IMR-90 (cell line): ENCODE measurements around the gene MICAL2. TPM values are rescaled to one million over a fixed set of nuclear protein-coding genes. Genes with fewer than 3 reads are reported as not detected.

Experiments used
- ATAC-seq: fragments of 200-7000 bp; cut with Tn5 transposase; 2 replicates; pipeline ENCODE4 v1.9.1; 2020; ENCODE audit warnings: low read depth, mild to moderate bottlenecking, moderate library complexity
- BruUV-seq: library from RNA; stranded (reverse); fragments of 400-500 nt; replicated peaks from 2 replicates; lab custom pipeline; 2021; lab: Mats Ljungman, UMichigan
- CTCF ChIA-PET: fragments of 300-600 bp; formaldehyde crosslinking; extraction: SDS; loops from one replicate; lab custom pipeline; 2021; ENCODE audit warnings: antibody characterized with exemption; lab: Yijun Ruan, JAX
- POLR2A ChIA-PET: fragments of 300-600 bp; sonication (Branson Sonifier 250); formaldehyde crosslinking; loops from one replicate; lab custom pipeline; 2022; ENCODE audit warnings: antibody characterized with exemption; ENCODE audit not compliant: unreplicated experiment; lab: Charles Lee
- DNase-seq: peaks from one replicate; pipeline ENCODE4 v3.0.0; 2013
- H2AFZ ChIP-seq: replicated peaks from 2 replicates; pipeline ENCODE3; 2013; ENCODE audit warnings: low read length, mild to moderate bottlenecking; ENCODE audit not compliant: poor library complexity
- H2AK5ac ChIP-seq: 2 replicates; pipeline ENCODE4 v1.6.1; 2013; ENCODE audit warnings: low read depth, low read length, inconsistent platforms
- H2AK9ac ChIP-seq: replicated peaks from 2 replicates; pipeline ENCODE3; 2013; ENCODE audit warnings: mild to moderate bottlenecking, low read depth, low read length, moderate library complexity; ENCODE audit not compliant: poor library complexity
- H2BK120ac ChIP-seq: 2 replicates; pipeline ENCODE4 v1.6.1; 2013; ENCODE audit warnings: low read depth, low read length, inconsistent platforms
- H2BK15ac ChIP-seq: 3 replicates; pipeline ENCODE4 v1.6.1; 2013; ENCODE audit warnings: low read depth, low read length, inconsistent platforms
- H2BK20ac ChIP-seq: 2 replicates; pipeline ENCODE4 v1.6.1; 2013; ENCODE audit warnings: low read depth, mild to moderate bottlenecking, inconsistent platforms, low read length, moderate library complexity
- H2BK5ac ChIP-seq: 2 replicates; pipeline ENCODE4 v1.6.1; 2013; ENCODE audit warnings: mild to moderate bottlenecking, low read depth, low read length, inconsistent platforms; ENCODE audit not compliant: poor library complexity, severe bottlenecking
- H3K14ac ChIP-seq: replicated peaks from 2 replicates; pipeline ENCODE4 v1.6.1; 2013; ENCODE audit warnings: low read depth, low read length, inconsistent platforms
- H3K18ac ChIP-seq: 2 replicates; pipeline ENCODE4 v1.6.1; 2013; ENCODE audit warnings: low read depth, low read length, control low read depth
- H3K23ac ChIP-seq: 2 replicates; pipeline ENCODE4 v1.6.1; 2013; ENCODE audit warnings: low read depth, low read length, inconsistent platforms
- H3K27ac ChIP-seq: 2 replicates; pipeline ENCODE4 v1.5.1; 2013; ENCODE audit warnings: mild to moderate bottlenecking, control low read depth, low read length; ENCODE audit not compliant: insufficient read depth
- H3K27me3 ChIP-seq: 2 replicates; pipeline ENCODE4 v1.6.1; 2013; ENCODE audit warnings: low read length; ENCODE audit not compliant: control insufficient read depth, insufficient read depth
- H3K36me3 ChIP-seq: 2 replicates; pipeline ENCODE4 v1.6.1; 2013; ENCODE audit warnings: low read length, mixed read lengths; ENCODE audit not compliant: control insufficient read depth, insufficient read depth
- H3K4ac ChIP-seq: 2 replicates; pipeline ENCODE4 v1.6.1; 2013; ENCODE audit warnings: low read depth, low read length, inconsistent platforms
- H3K4me1 ChIP-seq: 2 replicates; pipeline ENCODE4 v1.6.1; 2013; ENCODE audit warnings: low read length, mixed read lengths; ENCODE audit not compliant: control insufficient read depth, insufficient read depth
- H3K4me2 ChIP-seq: 2 replicates; pipeline ENCODE4 v1.6.1; 2013; ENCODE audit warnings: low read depth, mild to moderate bottlenecking, control low read depth, low read length, moderate library complexity
- H3K4me3 ChIP-seq: 2 replicates; pipeline ENCODE4 v1.5.1; 2013; ENCODE audit warnings: low read depth, mild to moderate bottlenecking, control low read depth, low read length, moderate library complexity; ENCODE audit not compliant: insufficient read depth
- H3K56ac ChIP-seq: 2 replicates; pipeline ENCODE4 v1.6.1; 2013; ENCODE audit warnings: low read length, inconsistent platforms; ENCODE audit not compliant: insufficient read depth; ENCODE audit errors: extremely low read depth
- H3K79me1 ChIP-seq, 2 experiments: 2 replicates each; pipeline ENCODE4 v1.6.1; 2013; ENCODE audit warnings: low read length in 2 of 2, inconsistent platforms in 1 of 2, low read depth in 1 of 2
- H3K9ac ChIP-seq: 2 replicates; pipeline ENCODE4 v1.6.1; 2013; ENCODE audit warnings: low read depth, low read length, control low read depth
- H3K9me1 ChIP-seq: 2 replicates; pipeline ENCODE4 v1.6.1; 2013; ENCODE audit warnings: low read length, inconsistent platforms; ENCODE audit not compliant: insufficient read depth
- H3K9me3 ChIP-seq: 2 replicates; pipeline ENCODE4 v1.6.1; 2013; ENCODE audit warnings: low read length; ENCODE audit not compliant: control insufficient read depth, insufficient read depth
- H4K20me1 ChIP-seq: 2 replicates; pipeline ENCODE4 v1.6.1; 2013; ENCODE audit warnings: low read length, inconsistent platforms; ENCODE audit not compliant: insufficient read depth
- H4K5ac ChIP-seq: 2 replicates; pipeline ENCODE4 v1.6.1; 2013; ENCODE audit warnings: mild to moderate bottlenecking, low read depth, low read length, control low read depth
- H4K8ac ChIP-seq, 2 experiments: 2 replicates each; pipeline ENCODE4 v1.6.1; 2013; ENCODE audit warnings: low read depth in 2 of 2, low read length in 2 of 2, control low read depth in 1 of 2, inconsistent platforms in 1 of 2
- H4K91ac ChIP-seq: 2 replicates; pipeline ENCODE4 v1.6.1; 2013; ENCODE audit warnings: low read depth, low read length, inconsistent platforms; ENCODE audit not compliant: insufficient read depth
- BHLHE40 ChIP-seq: fragments of 150-350 bp; IDR thresholded peaks from 2 replicates; pipeline ENCODE4 v1.6.1; 2016; ENCODE audit warnings: mild to moderate bottlenecking, low read depth, low read length
- CEBPB ChIP-seq: IDR thresholded peaks from 2 replicates; pipeline ENCODE4 v1.6.1; 2012; ENCODE audit warnings: low read depth, low read length, improper control_type of control experiment
- CHD1 ChIP-seq: IDR thresholded peaks from 2 replicates; pipeline ENCODE4 v1.6.1; 2012; ENCODE audit warnings: low read depth, low read length, improper control_type of control experiment
- MXI1 ChIP-seq: IDR thresholded peaks from 2 replicates; pipeline ENCODE4 v1.6.1; 2012; ENCODE audit warnings: low read depth, mild to moderate bottlenecking, low read length, moderate library complexity, borderline replicate concordance
- NFE2L2 ChIP-seq: fragments of 150-350 bp; IDR thresholded peaks from 2 replicates; pipeline ENCODE4 v1.6.1; 2016; ENCODE audit warnings: low read depth, mild to moderate bottlenecking, low read length
- POLR2A ChIP-seq: IDR thresholded peaks from 2 replicates; pipeline ENCODE4 v1.6.1; 2012; ENCODE audit warnings: mild to moderate bottlenecking, low read depth, low read length
- RAD21 ChIP-seq: IDR thresholded peaks from 2 replicates; pipeline ENCODE4 v1.6.1; 2012; ENCODE audit warnings: low read length, improper control_type of control experiment
- RCOR1 ChIP-seq: IDR thresholded peaks from 2 replicates; pipeline ENCODE4 v1.6.1; 2012; ENCODE audit warnings: mild to moderate bottlenecking, low read length, improper control_type of control experiment; ENCODE audit not compliant: insufficient replicate concordance
- SMC3 ChIP-seq: fragments of 150-350 bp; IDR thresholded peaks from 2 replicates; pipeline ENCODE4 v1.6.1; 2016; ENCODE audit warnings: low read depth, mild to moderate bottlenecking, antibody characterized with exemption, low read length, moderate library complexity
- WGBS, 2 experiments: methylation state at CpG; one replicate each; pipeline versions ENCODE4 v1.1.5 to v1.1.7; 2013; ENCODE audit warnings: missing lambda C conversion rate in 2 of 2; ENCODE audit not compliant: insufficient read length in 1 of 2; ENCODE audit errors: extremely low coverage in 2 of 2; 5-methylcytosine and 5-hydroxymethylcytosine counted together
- dilution Hi-C: fragments of 300-500 bp; cut with HindIII; formaldehyde crosslinking; loops from one replicate; pipeline ENCODE4 v1.14.3; 2018; ENCODE audit warnings: low sequenced_read_pairs; ENCODE audit not compliant: unreplicated experiment
- in situ Hi-C: fragments of 300-500 bp; cut with MboI; formaldehyde crosslinking; loops from 3 replicates; pipeline ENCODE4 v1.14.3; 2019; ENCODE audit warnings: low sequenced_read_pairs, inconsistent platforms, mixed read lengths
- intact Hi-C: fragments of 100-400 bp; cut with micrococcal nuclease; formaldehyde crosslinking; loops from 2 replicates; pipeline ENCODE4 v1.10.0; 2022
- polyA plus RNA-seq, 3 experiments: library from polyadenylated mRNA; depleted of rRNA; stranded (reverse); fragments of >200 nt; gene quantifications; 2 replicates each; pipeline ENCODE4 v1.2.3, GENCODE V29; 2012; ENCODE audit warnings: low replicate concordance in 1 of 3
- total RNA-seq: library from RNA; depleted of rRNA; stranded (reverse); fragments of >200 nt; gene quantifications from 2 replicates; pipeline ENCODE4 v1.2.3, GENCODE V29; 2012
- TF ChIP-seq, protein P1 (sequence below): fragments of 150-350 bp; IDR thresholded peaks from 2 replicates; pipeline ENCODE4 v1.6.1; 2017; ENCODE audit warnings: mild to moderate bottlenecking, antibody characterized with exemption, low read length, low read depth
- TF ChIP-seq, protein P2 (sequence below): conservative IDR thresholded peaks from 2 replicates; pipeline ENCODE4 v1.5.1; 2012; ENCODE audit warnings: mild to moderate bottlenecking, low read depth, low read length, improper control_type of control experiment
- TF ChIP-seq, protein P3 (sequence below): fragments of 150-350 bp; IDR thresholded peaks from 2 replicates; pipeline ENCODE4 v1.6.1; 2016; ENCODE audit warnings: low read depth, mild to moderate bottlenecking, low read length, moderate library complexity, borderline replicate concordance

The MICAL2 gene
- total and polyA plus RNA-seq, 2 of the 4 experiments (the other 2 are of a cell fraction), result 170 to 336 TPM

DNA sequence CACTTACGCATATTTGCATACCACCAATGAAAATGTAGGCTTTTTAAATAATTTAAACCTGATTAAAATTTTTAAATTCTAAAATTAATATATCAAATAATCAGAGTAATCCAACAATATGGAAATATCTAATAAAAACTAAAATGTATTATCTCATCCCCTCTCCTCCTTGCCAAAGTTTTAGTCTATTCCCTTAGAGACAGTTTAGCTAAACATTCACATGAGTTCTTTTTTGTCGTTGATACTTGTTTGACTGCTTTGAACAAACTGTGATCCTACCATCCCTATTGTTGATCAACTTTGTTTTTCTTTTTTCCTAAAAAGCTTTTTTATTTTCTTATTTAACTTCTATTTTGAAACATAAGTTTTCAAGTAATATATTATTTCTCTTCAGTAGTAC, 185.6 kb downstream of the MICAL2 start:
- no peak overlapping the region for H3K4me3 ChIP-seq

More for the DNA sequence above, 185.6 kb downstream of the MICAL2 start:
- no peak overlapping the region for H4K91ac ChIP-seq
- H3K4me1 ChIP-seq, result no peaks in the 10 kb centered on the region
- no peaks in the 10 kb centered on the region for H3K9me3 ChIP-seq
- H3K56ac ChIP-seq, result no peak overlapping the region
- H3K4ac ChIP-seq, result no peak overlapping the region
- intact Hi-C loops (no loop called here), in situ Hi-C loops (loop anchor here (25.0 kb wide), 1 partner anchor 1259 kb away; no protein-coding TSS in a partner anchor), dilution Hi-C loops (no loop called here)
- no peak overlapping the region for H3K9ac ChIP-seq
- no peak overlapping the region for H3K14ac ChIP-seq
- no peaks in the 10 kb centered on the region for H4K20me1 ChIP-seq
- H3K9me1 ChIP-seq, result no peaks in the 10 kb centered on the region
- H2AK9ac ChIP-seq, result no peak overlapping the region
- H2BK20ac ChIP-seq, result no peak overlapping the region
- no peak for ATAC-seq
- no peak overlapping the region for H2BK5ac ChIP-seq
- H3K23ac ChIP-seq, result no peak overlapping the region
- DNase-seq, result no peak
- H4K8ac ChIP-seq, result no peak overlapping the region
- H3K4me2 ChIP-seq, result no peak overlapping the region
- H3K18ac ChIP-seq, result no peak overlapping the region
- H2AK5ac ChIP-seq, result no peak overlapping the region
- no peak overlapping the region for H4K5ac ChIP-seq
- H2BK120ac ChIP-seq, result no peak overlapping the region
- H3K27me3 ChIP-seq, result no peaks in the 10 kb centered on the region
- no peak overlapping the region for H2AFZ ChIP-seq
- ChIA-PET POLR2A (no interaction called here), CTCF (no interaction called here)
- no peaks in the 10 kb centered on the region; a peak in 1 of 4 replicates for H3K79me1 ChIP-seq
- no peak overlapping the region for H3K27ac ChIP-seq
- H2BK15ac ChIP-seq, result no peak overlapping the region
- TF ChIP-seq, protein P1, sequence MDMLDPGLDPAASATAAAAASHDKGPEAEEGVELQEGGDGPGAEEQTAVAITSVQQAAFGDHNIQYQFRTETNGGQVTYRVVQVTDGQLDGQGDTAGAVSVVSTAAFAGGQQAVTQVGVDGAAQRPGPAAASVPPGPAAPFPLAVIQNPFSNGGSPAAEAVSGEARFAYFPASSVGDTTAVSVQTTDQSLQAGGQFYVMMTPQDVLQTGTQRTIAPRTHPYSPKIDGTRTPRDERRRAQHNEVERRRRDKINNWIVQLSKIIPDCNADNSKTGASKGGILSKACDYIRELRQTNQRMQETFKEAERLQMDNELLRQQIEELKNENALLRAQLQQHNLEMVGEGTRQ, result no peak
- TF ChIP-seq, protein P2, sequence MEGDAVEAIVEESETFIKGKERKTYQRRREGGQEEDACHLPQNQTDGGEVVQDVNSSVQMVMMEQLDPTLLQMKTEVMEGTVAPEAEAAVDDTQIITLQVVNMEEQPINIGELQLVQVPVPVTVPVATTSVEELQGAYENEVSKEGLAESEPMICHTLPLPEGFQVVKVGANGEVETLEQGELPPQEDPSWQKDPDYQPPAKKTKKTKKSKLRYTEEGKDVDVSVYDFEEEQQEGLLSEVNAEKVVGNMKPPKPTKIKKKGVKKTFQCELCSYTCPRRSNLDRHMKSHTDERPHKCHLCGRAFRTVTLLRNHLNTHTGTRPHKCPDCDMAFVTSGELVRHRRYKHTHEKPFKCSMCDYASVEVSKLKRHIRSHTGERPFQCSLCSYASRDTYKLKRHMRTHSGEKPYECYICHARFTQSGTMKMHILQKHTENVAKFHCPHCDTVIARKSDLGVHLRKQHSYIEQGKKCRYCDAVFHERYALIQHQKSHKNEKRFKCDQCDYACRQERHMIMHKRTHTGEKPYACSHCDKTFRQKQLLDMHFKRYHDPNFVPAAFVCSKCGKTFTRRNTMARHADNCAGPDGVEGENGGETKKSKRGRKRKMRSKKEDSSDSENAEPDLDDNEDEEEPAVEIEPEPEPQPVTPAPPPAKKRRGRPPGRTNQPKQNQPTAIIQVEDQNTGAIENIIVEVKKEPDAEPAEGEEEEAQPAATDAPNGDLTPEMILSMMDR, result no peak
- TF ChIP-seq NFE2L2 (no peak), RCOR1 (no peak), CEBPB (no peak), SMC3 (no peak), CHD1 (no peak), POLR2A (no peak), RAD21 (no peak), MXI1 (no peak), BHLHE40 (no peak)
- TF ChIP-seq, protein P3, sequence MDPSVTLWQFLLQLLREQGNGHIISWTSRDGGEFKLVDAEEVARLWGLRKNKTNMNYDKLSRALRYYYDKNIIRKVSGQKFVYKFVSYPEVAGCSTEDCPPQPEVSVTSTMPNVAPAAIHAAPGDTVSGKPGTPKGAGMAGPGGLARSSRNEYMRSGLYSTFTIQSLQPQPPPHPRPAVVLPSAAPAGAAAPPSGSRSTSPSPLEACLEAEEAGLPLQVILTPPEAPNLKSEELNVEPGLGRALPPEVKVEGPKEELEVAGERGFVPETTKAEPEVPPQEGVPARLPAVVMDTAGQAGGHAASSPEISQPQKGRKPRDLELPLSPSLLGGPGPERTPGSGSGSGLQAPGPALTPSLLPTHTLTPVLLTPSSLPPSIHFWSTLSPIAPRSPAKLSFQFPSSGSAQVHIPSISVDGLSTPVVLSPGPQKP, result no peak
- WGBS, 2 experiments, result no CpG with 5 or more reads among the region's 2 CpGs
- no peaks in the 10 kb centered on the region; the same call in 1 of the 2 replicates for H3K36me3 ChIP-seq
- BruUV-seq, result no TSS peak
